GM23248 (cell line): ENCODE data around the gene SHMT2.

ENCODE experiments used
- EZH2 ChIP-seq: fragments of 200-600 bp; sonication (generic); IDR thresholded peaks from 2 replicates; pipeline ENCODE4 v1.6.1; 2018; ENCODE audit warnings: antibody characterized with exemption, mild to moderate bottlenecking; ENCODE audit not compliant: insufficient read depth, poor library complexity, severe bottlenecking
- EZH2phosphoT487 ChIP-seq: fragments of 200-600 bp; sonication (generic); IDR thresholded peaks from 2 replicates; pipeline ENCODE4 v1.6.1; 2018; ENCODE audit warnings: antibody characterized with exemption, moderate library complexity, mild to moderate bottlenecking, low read depth; ENCODE audit not compliant: insufficient read depth

DNA sequence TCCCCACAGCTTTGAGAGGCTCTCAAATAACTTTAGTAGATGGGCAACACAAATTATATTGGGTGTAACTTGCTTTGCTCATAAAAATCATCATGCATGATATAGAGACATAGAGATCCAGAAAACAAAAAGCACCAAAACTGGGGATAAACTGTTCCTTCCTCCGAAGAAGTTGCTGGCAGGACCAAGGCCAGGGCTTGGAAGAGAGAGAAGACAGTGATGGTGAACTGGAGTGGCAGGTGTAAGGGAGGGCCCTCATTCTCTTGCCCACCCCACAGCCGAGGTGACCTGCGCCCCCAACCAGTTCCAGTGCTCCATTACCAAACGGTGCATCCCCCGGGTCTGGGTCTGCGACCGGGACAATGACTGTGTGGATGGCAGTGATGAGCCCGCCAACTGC, 28.3 kb upstream of the SHMT2 start:
- no peak for TF ChIP-seq EZH2
- TF ChIP-seq EZH2phosphoT487: no peak
